ENCODE measurements around the gene ZNHIT3.

DNA sequence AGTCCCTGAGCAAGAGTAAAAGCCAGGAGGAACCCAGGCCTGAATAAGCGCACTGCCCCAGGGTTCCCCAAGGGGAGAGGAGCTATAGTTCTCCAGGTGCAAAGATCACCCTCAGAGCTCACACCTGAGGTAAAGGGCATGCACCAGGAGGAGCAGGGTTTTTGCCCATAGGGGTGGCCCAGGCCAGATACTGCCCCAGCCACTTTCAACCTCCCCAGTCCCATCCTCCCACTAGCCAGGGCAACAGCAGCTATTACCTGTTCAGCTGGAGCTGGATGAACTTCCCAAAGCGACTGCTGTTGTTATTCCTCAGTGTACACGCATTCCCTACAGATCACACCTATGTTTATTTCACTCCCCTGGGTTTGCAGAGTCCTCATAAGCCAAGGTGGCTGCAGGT, 28.4 kb downstream of the ZNHIT3 start:
- TF ChIP-seq, protein P1, sequence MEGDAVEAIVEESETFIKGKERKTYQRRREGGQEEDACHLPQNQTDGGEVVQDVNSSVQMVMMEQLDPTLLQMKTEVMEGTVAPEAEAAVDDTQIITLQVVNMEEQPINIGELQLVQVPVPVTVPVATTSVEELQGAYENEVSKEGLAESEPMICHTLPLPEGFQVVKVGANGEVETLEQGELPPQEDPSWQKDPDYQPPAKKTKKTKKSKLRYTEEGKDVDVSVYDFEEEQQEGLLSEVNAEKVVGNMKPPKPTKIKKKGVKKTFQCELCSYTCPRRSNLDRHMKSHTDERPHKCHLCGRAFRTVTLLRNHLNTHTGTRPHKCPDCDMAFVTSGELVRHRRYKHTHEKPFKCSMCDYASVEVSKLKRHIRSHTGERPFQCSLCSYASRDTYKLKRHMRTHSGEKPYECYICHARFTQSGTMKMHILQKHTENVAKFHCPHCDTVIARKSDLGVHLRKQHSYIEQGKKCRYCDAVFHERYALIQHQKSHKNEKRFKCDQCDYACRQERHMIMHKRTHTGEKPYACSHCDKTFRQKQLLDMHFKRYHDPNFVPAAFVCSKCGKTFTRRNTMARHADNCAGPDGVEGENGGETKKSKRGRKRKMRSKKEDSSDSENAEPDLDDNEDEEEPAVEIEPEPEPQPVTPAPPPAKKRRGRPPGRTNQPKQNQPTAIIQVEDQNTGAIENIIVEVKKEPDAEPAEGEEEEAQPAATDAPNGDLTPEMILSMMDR (IDR thresholded peaks at IDR 0.05): no peak
- TF ChIP-seq EP300 (IDR thresholded peaks at IDR 0.05) (no peak), POLR2A (IDR thresholded peaks at IDR 0.05) (no peak)

Data from tibial nerve (tissue), 4 donors.